GM12878 (cell line): Measurements from ENCODE around the gene MSX1. TPM values are rescaled to one million over a fixed set of nuclear protein-coding genes. Genes with fewer than 3 reads are reported as not detected.

Experiments used
- ATAC-seq: fragments of 200-7000 bp; cut with Tn5 transposase; 3 replicates; pipeline ENCODE4 v1.9.1; 2020; ENCODE audit warnings: mild to moderate bottlenecking, moderate library complexity
- BruUV-seq: library from RNA; stranded (reverse); fragments of 400-500 nt; replicated peaks from 2 replicates; lab custom pipeline; 2021; lab: Mats Ljungman, UMichigan
- CTCF ChIA-PET: fragments of 300-600 bp; sonication (Branson Sonifier 250); formaldehyde crosslinking; extraction: SDS; loops from one replicate; lab custom pipeline; 2021; ENCODE audit warnings: inconsistent platforms; lab: Yijun Ruan, JAX
- POLR2A ChIA-PET: fragments of 350-600 bp; formaldehyde crosslinking; extraction: SDS; loops from one replicate; lab custom pipeline; 2021; ENCODE audit warnings: inconsistent platforms; lab: Charles Lee
- RAD21 ChIA-PET: fragments of 300-600 bp; sonication (Branson Sonifier 250); formaldehyde crosslinking; loops from one replicate; lab custom pipeline; 2023; ENCODE audit warnings: antibody characterized with exemption; ENCODE audit not compliant: unreplicated experiment; lab: Charles Lee
- SMC1A ChIA-PET: fragments of 300-600 bp; sonication (Branson Sonifier 250); formaldehyde crosslinking; loops from one replicate; lab custom pipeline; 2023; ENCODE audit not compliant: unreplicated experiment, uncharacterized antibody; lab: Charles Lee
- DNase-seq: peaks from one replicate; pipeline ENCODE4 v3.0.0-alpha.2; 2011; ENCODE audit warnings: low read depth, low spot score
- FAIRE-seq: peaks from 3 replicates; lab custom pipeline; 2011; peaks lifted over from hg19 to GRCh38; lab: Jason Lieb, UNC
- H2AFZ ChIP-seq: 2 replicates; pipeline ENCODE4 v1.6.0; 2011; ENCODE audit warnings: low read depth, low read length, control low read depth; ENCODE audit not compliant: control insufficient read depth
- H3K27ac ChIP-seq: 2 replicates; pipeline ENCODE4 v1.5.1; 2011; ENCODE audit warnings: control low read depth; ENCODE audit not compliant: control insufficient read depth, insufficient read depth
- H3K27me3 ChIP-seq, 2 experiments: replicated peaks in 1 of 2; 2 replicates each; pipeline versions ENCODE4 v1.6.0 to v1.6.1; 2011; ENCODE audit warnings: low read length in 1 of 2; ENCODE audit not compliant: control insufficient read depth in 2 of 2, insufficient read depth in 2 of 2
- H3K36me3 ChIP-seq, 2 experiments: 2 replicates each; pipeline ENCODE4 v1.5.1; 2011; ENCODE audit warnings: low read length in 1 of 2; ENCODE audit not compliant: control insufficient read depth in 2 of 2, insufficient read depth in 2 of 2
- H3K4me1 ChIP-seq: 2 replicates; pipeline ENCODE4 v1.6.1; 2011; ENCODE audit warnings: mild to moderate bottlenecking, low read length, moderate library complexity, mixed read lengths; ENCODE audit not compliant: control insufficient read depth, insufficient read depth
- H3K4me2 ChIP-seq: 2 replicates; pipeline ENCODE4 v1.6.0; 2011; ENCODE audit warnings: control low read depth; ENCODE audit not compliant: control insufficient read depth, insufficient read depth
- H3K4me3 ChIP-seq: fragments of 200-600 bp; sonication (generic); 2 replicates; pipeline ENCODE4 v1.5.1; 2016
- H3K79me2 ChIP-seq: 2 replicates; pipeline ENCODE4 v1.6.0; 2011; ENCODE audit warnings: low read length; ENCODE audit not compliant: control insufficient read depth, insufficient read depth
- H3K9ac ChIP-seq: 2 replicates; pipeline ENCODE4 v1.8.0; 2011; ENCODE audit warnings: low read length, control low read depth, mixed read lengths; ENCODE audit not compliant: control insufficient read depth, insufficient read depth
- H3K9me3 ChIP-seq: replicated peaks from 3 replicates; pipeline ENCODE4 v1.5.1; 2011; ENCODE audit warnings: mild to moderate bottlenecking, low read length; ENCODE audit not compliant: control insufficient read depth, insufficient read depth
- H4K20me1 ChIP-seq: 2 replicates; pipeline ENCODE4 v1.6.0; 2011; ENCODE audit not compliant: control insufficient read depth, insufficient read depth
- BHLHE40 ChIP-seq, 2 experiments: fragments of 450-650 bp in 1 of 2; IDR thresholded peaks; 2 replicates each; pipeline ENCODE4 v1.6.1; 2011 to 2017; ENCODE audit warnings: low read depth in 2 of 2, borderline replicate concordance in 1 of 2, improper control_type of control experiment in 1 of 2, low read length in 1 of 2, mild to moderate bottlenecking in 1 of 2
- CBX3 ChIP-seq: fragments of 200-600 bp; sonication (generic); IDR thresholded peaks from 2 replicates; pipeline ENCODE4 v1.6.1; 2016; ENCODE audit warnings: low read depth, borderline replicate concordance
- CEBPB ChIP-seq, 2 experiments: fragments of 150-350 bp in 1 of 2; IDR thresholded peaks; 2 replicates each; pipeline ENCODE4 v1.6.1; 2012 to 2014; ENCODE audit warnings: low read depth in 2 of 2, low read length in 2 of 2, borderline replicate concordance in 1 of 2, inconsistent platforms in 1 of 2
- CREM ChIP-seq: IDR thresholded peaks from 2 replicates; pipeline ENCODE4 v1.6.1; 2014; ENCODE audit warnings: antibody characterized with exemption, low read depth
- EED ChIP-seq: sonication (generic); IDR thresholded peaks from 2 replicates; pipeline ENCODE4 v1.6.1; 2016; ENCODE audit warnings: antibody characterized with exemption, low read depth
- FOS ChIP-seq: IDR thresholded peaks from 3 replicates; pipeline ENCODE4 v1.6.1; 2011; ENCODE audit warnings: borderline replicate concordance; ENCODE audit not compliant: insufficient read length; ENCODE audit errors: extremely low read depth
- JUNB ChIP-seq: IDR thresholded peaks from 2 replicates; pipeline ENCODE4 v1.6.1; 2016; ENCODE audit warnings: antibody characterized with exemption, mild to moderate bottlenecking
- MXI1 ChIP-seq: fragments of 150-350 bp; IDR thresholded peaks from 2 replicates; pipeline ENCODE4 v1.6.1; 2011; ENCODE audit warnings: low read depth, mild to moderate bottlenecking, inconsistent platforms, low read length, improper control_type of control experiment
- NFYB ChIP-seq: IDR thresholded peaks from 2 replicates; pipeline ENCODE4 v1.6.1; 2011; ENCODE audit warnings: low read depth, mild to moderate bottlenecking, low read length, improper control_type of control experiment, moderate library complexity; ENCODE audit not compliant: insufficient read depth
- RCOR1 ChIP-seq: conservative IDR thresholded peaks from 2 replicates; pipeline ENCODE4 v1.6.1; 2012; ENCODE audit warnings: low read depth, low read length, improper control_type of control experiment
- RFX5 ChIP-seq: IDR thresholded peaks from 2 replicates; pipeline ENCODE4 v1.6.1; 2011; ENCODE audit warnings: low read depth, low read length, improper control_type of control experiment
- STAT1 ChIP-seq: fragments of 450-650 bp; conservative IDR thresholded peaks from 2 replicates; pipeline ENCODE4 v1.6.1; 2014; ENCODE audit warnings: antibody characterized with exemption, mild to moderate bottlenecking
- ZBED1 ChIP-seq: IDR thresholded peaks from 2 replicates; pipeline ENCODE4 v1.6.1; 2016; ENCODE audit warnings: borderline replicate concordance
- ZNF274 ChIP-seq: IDR thresholded peaks from one replicate; pipeline ENCODE4 v1.8.0; 2011; ENCODE audit not compliant: insufficient read length, insufficient read depth
- WGBS: methylation state at CpG from one replicate; pipeline ENCODE4 v1.1.6; 2016; ENCODE audit warnings: low lambda C conversion rate; ENCODE audit not compliant: insufficient replicate concordance, insufficient coverage; ENCODE audit errors: missing lambda C conversion rate; 5-methylcytosine and 5-hydroxymethylcytosine counted together
- in situ Hi-C: fragments of 300-500 bp; cut with MboI; formaldehyde crosslinking; loops from 9 replicates; pipeline ENCODE4 v1.14.3; 2018; ENCODE audit warnings: mixed read lengths
- intact Hi-C: fragments of 100-400 bp; cut with micrococcal nuclease; formaldehyde crosslinking; loops from one replicate; pipeline ENCODE4 v1.14.2; 2022; ENCODE audit not compliant: unreplicated experiment
- polyA plus RNA-seq, 11 experiments: library from polyadenylated mRNA; depleted of rRNA in 4 of 11; unstranded in 6 of 11; stranded (reverse) in 5 of 11; fragments of >200 nt; fragmentation: Nextera tagmentation in 4 of 11; fragmentation: Illumina TruSeq in 1 of 11; extraction: Ambion mirVana in 4 of 11; extraction: Trizol in 1 of 11; gene quantifications; 1 replicate in 1 of 11; 2 replicates in 10 of 11; pipeline versions ENCODE4 v1.2.1 to v1.2.3, GENCODE V29; 2011 to 2016; ENCODE audit warnings: inconsistent platforms in 2 of 11, missing spikeins in 2 of 11, low read depth in 1 of 11
- total RNA-seq, 4 experiments: library from RNA; depleted of rRNA in 3 of 4; stranded (reverse); fragments of >200 nt in 3 of 4; fragmentation: Illumina TruSeq in 1 of 4; extraction: Trizol in 1 of 4; gene quantifications; 2 replicates each; pipeline versions ENCODE4 v1.2.1 to v1.2.3, GENCODE V29; 2013 to 2021
- TF ChIP-seq, protein P1 (sequence below): fragments of 150-350 bp; IDR thresholded peaks from 2 replicates; pipeline ENCODE4 v1.6.1; 2014; ENCODE audit warnings: mild to moderate bottlenecking, low read depth, low read length
- TF ChIP-seq, protein P2 (sequence below): IDR thresholded peaks from 2 replicates; pipeline ENCODE4 v1.6.1; 2012; ENCODE audit warnings: low read depth, low read length, improper control_type of control experiment
- TF ChIP-seq, protein P3 (sequence below): fragments of 450-650 bp; conservative IDR thresholded peaks from 2 replicates; pipeline ENCODE4 v1.6.1; 2017; ENCODE audit warnings: mild to moderate bottlenecking, moderate library complexity

Gene MSX1
- total and polyA plus RNA-seq, 10 of the 15 experiments (the other 5 are each of a cell fraction or from before 2014, with no cell fraction given) = 0.04 to 0.56 (median 0.15) TPM; not detected in 2

DNA sequence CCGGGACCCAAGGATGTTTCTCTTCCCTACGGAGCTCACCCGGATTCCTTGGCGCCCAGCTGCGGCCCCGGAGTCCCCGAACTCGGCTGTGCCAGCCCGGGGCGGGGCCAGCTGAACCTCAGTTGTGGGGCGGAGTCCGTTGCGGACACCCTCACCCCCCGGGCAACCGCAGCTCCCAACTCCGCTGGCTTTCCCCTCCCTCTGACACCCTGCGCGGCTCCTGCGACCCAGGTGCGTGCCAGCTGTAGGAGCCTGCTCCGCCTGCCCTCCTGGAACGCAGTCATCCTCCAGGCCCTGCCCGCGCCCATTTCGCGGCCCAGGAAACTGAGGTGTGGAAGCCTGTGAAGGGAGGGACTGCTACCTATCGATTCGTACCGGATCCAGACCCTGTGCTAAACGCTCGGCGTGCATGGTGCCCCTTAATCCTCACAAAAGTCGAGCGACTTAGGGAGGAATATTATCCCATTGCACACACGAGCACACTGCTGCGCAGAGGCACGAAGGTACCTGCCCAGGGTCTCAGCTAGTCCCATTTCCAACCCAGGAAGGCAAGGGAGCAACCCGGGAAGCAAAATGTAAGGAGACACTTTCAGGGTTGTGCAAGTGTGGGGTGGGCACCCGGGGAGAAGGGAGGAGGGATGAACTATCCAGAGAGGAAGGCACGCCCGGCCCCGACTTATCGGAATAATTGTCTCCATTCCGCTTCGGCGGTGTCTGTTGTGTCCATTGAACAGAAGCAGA lies 12.3 kb downstream of the MSX1 start (continued):
- TF ChIP-seq, protein P1, sequence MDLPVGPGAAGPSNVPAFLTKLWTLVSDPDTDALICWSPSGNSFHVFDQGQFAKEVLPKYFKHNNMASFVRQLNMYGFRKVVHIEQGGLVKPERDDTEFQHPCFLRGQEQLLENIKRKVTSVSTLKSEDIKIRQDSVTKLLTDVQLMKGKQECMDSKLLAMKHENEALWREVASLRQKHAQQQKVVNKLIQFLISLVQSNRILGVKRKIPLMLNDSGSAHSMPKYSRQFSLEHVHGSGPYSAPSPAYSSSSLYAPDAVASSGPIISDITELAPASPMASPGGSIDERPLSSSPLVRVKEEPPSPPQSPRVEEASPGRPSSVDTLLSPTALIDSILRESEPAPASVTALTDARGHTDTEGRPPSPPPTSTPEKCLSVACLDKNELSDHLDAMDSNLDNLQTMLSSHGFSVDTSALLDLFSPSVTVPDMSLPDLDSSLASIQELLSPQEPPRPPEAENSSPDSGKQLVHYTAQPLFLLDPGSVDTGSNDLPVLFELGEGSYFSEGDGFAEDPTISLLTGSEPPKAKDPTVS = no peak
- TF ChIP-seq CBX3 (no peak), FOS (no peak), CREM (no peak), BHLHE40 (IDR thresholded peaks at IDR 0.05; ENCODE audit: borderline replicate concordance in 1 of 2, low read depth in 2 of 2, low read length in 1 of 2) (no peak)
- TF ChIP-seq, all 136 proteins: peak for 0

DNA sequence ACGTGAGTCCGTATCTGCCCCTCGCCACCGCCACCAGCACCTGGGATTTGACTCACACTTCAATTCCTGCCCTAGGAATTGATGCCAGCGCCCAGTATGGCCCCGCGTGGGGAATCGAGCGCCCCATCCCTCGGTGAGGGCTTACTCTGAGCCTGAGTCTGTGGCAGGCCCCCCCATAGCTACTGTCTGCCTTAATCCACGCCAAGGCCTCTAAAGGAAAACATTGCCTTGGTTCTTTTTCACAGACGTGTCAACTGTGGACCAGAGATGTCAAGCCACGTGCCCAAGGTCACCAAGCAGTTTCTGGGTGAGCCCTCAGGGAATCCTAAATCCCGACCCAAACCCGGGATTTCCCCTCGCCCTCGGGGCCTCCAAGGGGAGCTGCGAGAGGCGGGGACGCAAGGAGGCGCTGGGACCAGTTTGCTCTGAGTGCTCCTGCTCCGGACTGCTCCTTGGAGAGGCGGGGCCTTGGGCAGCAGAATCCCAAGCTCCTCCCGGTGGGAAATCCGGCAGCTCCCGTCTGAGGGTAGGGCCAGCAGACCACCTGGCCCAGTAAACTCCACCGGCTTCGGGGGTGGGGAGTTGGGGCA lies 12.9 kb downstream of the MSX1 start:
- in situ Hi-C loops = no loop called here
- Histone ChIP-seq H4K20me1 (no peaks in the 10 kb centered on the region), H3K9ac (no peak overlapping the region), H3K36me3 (no peaks in the 10 kb centered on the region), H3K4me3 (no peak overlapping the region), H2AFZ (no peak overlapping the region), H3K4me2 (no peak overlapping the region), H3K27me3 (peaks cover 12 to 29% of the 10 kb centered on the region in 2 experiments; a peak in 3 of 4 replicates), H3K79me2 (no peaks in the 10 kb centered on the region), H3K4me1 (no peaks in the 10 kb centered on the region), H3K9me3 (no peaks in the 10 kb centered on the region; the same call in 2 of the 3 replicates), H3K27ac (no peak overlapping the region)
- BruUV-seq = no TSS peak
- FAIRE-seq (no peak), DNase-seq (no peak), ATAC-seq (no peak)
- ChIA-PET SMC1A (no interaction called here), POLR2A (no interaction called here), RAD21 (no interaction called here), CTCF (no interaction called here)
- intact Hi-C loops = no loop called here
- 29% methylated on average over 28 of the region's 28 CpGs for WGBS
- TF ChIP-seq JUNB (no peak), MXI1 (no peak), RCOR1 (no peak), RFX5 (no peak), NFYB (no peak), ZNF274 (no peak), STAT1 (no peak), ZBED1 (no peak), EED (no peak), CEBPB (IDR thresholded peaks at IDR 0.05; ENCODE audit: borderline replicate concordance in 1 of 2, low read depth in 2 of 2, low read length in 2 of 2) (no peak)
- TF ChIP-seq, protein P2, sequence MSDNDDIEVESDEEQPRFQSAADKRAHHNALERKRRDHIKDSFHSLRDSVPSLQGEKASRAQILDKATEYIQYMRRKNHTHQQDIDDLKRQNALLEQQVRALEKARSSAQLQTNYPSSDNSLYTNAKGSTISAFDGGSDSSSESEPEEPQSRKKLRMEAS = no peak
- TF ChIP-seq, protein P3, sequence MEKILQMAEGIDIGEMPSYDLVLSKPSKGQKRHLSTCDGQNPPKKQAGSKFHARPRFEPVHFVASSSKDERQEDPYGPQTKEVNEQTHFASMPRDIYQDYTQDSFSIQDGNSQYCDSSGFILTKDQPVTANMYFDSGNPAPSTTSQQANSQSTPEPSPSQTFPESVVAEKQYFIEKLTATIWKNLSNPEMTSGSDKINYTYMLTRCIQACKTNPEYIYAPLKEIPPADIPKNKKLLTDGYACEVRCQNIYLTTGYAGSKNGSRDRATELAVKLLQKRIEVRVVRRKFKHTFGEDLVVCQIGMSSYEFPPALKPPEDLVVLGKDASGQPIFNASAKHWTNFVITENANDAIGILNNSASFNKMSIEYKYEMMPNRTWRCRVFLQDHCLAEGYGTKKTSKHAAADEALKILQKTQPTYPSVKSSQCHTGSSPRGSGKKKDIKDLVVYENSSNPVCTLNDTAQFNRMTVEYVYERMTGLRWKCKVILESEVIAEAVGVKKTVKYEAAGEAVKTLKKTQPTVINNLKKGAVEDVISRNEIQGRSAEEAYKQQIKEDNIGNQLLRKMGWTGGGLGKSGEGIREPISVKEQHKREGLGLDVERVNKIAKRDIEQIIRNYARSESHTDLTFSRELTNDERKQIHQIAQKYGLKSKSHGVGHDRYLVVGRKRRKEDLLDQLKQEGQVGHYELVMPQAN = no peak
